ENCODE data around the gene DNHD1. TPM values are rescaled to one million over a fixed set of nuclear protein-coding genes. Genes with fewer than 3 reads are reported as not detected.

DNHD1 gene
- total and polyA plus RNA-seq, 9 of the 15 experiments (the other 6 are each of a cell fraction or from before 2014, with no cell fraction given), result 0.82 to 9.7 (median 3.8) TPM

GRCh38 chr11:6618117-6619003 lies 121.3 kb downstream of the DNHD1 start (continued):
- no peak for TF ChIP-seq AFF1 (IDR thresholded peaks at IDR 0.05; ENCODE audit: low read depth in 1 of 2, partially characterized antibody in 2 of 2)
- TF ChIP-seq TRIM24 (IDR thresholded peaks at IDR 0.05), result peak in 1 of 2 experiments; percentile 25; a peak in 2 of 4 replicates
- no peak for TF ChIP-seq PURB (CRISPR knock-in tag; IDR thresholded peaks at IDR 0.05; ENCODE audit: low read depth)
- TF ChIP-seq CSDE1 (IDR thresholded peaks at IDR 0.05), result no peak
- no peak for TF ChIP-seq HNRNPH1 (optimal IDR thresholded peaks at IDR 0.05; ENCODE audit: low read depth, low read length)
- no peak for TF ChIP-seq ZNF586 (CRISPR knock-in tag; conservative IDR thresholded peaks at IDR 0.05)
- peak; percentile 35 for TF ChIP-seq SOX6 (IDR thresholded peaks at IDR 0.05)
- 0 out of 2 replicates have a peak, but pooled peaks have one; percentile 29 for TF ChIP-seq ZNF316 (IDR thresholded peaks at IDR 0.05)
- peak; percentile 42; the same call in 1 of the 2 replicates for TF ChIP-seq EP300 (IDR thresholded peaks at IDR 0.05; ENCODE audit: low read length)
- TF ChIP-seq ARHGAP35 (IDR thresholded peaks at IDR 0.05; ENCODE audit: partially characterized antibody), result no peak
- no peak for TF ChIP-seq RBM25 (IDR thresholded peaks at IDR 0.05; ENCODE audit: low read depth, low read length, severe bottlenecking)
- no peak for TF ChIP-seq POLR2AphosphoS5 (IDR thresholded peaks at IDR 0.05; ENCODE audit: control insufficient read depth, insufficient read depth, low read depth, low read length)
- peak; percentile 80; the same call in 1 of the 2 replicates for TF ChIP-seq NBN (IDR thresholded peaks at IDR 0.05; ENCODE audit: low read depth)
- TF ChIP-seq ZNF449 (CRISPR knock-in tag; IDR thresholded peaks at IDR 0.05), result no peak
- TF ChIP-seq C11orf30 (IDR thresholded peaks at IDR 0.05; ENCODE audit: low read depth), result peak; percentile 31
- no peak for TF ChIP-seq RFX5 (IDR thresholded peaks at IDR 0.05; ENCODE audit: low read depth, low read length)
- TF ChIP-seq ZSCAN29 (IDR thresholded peaks at IDR 0.05), result no peak
- peak; percentile 90 for TF ChIP-seq HMBOX1 (IDR thresholded peaks at IDR 0.05)
- no peak for TF ChIP-seq HMG20A (CRISPR knock-in tag; conservative IDR thresholded peaks at IDR 0.05)
- TF ChIP-seq SIX5 (IDR thresholded peaks at IDR 0.05; ENCODE audit: borderline replicate concordance in 1 of 2, insufficient read depth in 1 of 2, low read depth in 1 of 2, low read length in 2 of 2), result no peak
- TF ChIP-seq FOXK2 (conservative IDR thresholded peaks at IDR 0.05 in 1 of 2, IDR thresholded peaks at IDR 0.05 in 1 of 2; ENCODE audit: low read depth in 2 of 2), result peak; percentile 71 to 81
- no peak for TF ChIP-seq ZNF41 (CRISPR knock-in tag; conservative IDR thresholded peaks at IDR 0.05)
- peak; percentile 93 for TF ChIP-seq FOSL1 (tag; conservative IDR thresholded peaks at IDR 0.05)
